B cell (primary cell): ENCODE results near the gene TP63.

Experiments
- EZH2 ChIP-seq: IDR thresholded peaks from 2 replicates; pipeline ENCODE4 v1.6.1; 2012; ENCODE audit warnings: borderline replicate concordance, low read depth, mild to moderate bottlenecking, moderate library complexity, low read length; ENCODE audit not compliant: insufficient read depth, poor library complexity, severe bottlenecking
- TF ChIP-seq, protein P1 (sequence below): fragments of 200-600 bp; IDR thresholded peaks from one replicate; pipeline ENCODE4 v1.8.0; 2022; ENCODE audit warnings: antibody characterized with exemption, mild to moderate bottlenecking

DNA sequence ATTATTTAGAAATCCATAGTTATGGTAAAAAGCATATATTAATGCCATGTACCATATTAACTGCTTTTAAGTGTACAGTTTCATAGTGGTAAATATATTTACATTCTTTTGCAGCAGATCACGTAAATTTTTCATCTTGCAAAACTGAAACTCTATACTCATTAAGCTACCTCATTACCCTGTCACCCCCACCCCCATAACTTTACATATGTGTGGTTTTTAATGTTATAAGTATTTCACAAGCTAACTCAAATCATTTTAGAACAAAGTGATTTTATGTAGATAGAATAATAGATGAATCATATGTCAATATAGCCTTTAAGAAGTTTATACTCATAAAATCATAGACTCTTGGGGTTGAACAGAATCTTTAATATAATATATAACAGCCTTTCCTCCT is 7.1 kb upstream of the TP63 start:
- TF ChIP-seq, protein P1, sequence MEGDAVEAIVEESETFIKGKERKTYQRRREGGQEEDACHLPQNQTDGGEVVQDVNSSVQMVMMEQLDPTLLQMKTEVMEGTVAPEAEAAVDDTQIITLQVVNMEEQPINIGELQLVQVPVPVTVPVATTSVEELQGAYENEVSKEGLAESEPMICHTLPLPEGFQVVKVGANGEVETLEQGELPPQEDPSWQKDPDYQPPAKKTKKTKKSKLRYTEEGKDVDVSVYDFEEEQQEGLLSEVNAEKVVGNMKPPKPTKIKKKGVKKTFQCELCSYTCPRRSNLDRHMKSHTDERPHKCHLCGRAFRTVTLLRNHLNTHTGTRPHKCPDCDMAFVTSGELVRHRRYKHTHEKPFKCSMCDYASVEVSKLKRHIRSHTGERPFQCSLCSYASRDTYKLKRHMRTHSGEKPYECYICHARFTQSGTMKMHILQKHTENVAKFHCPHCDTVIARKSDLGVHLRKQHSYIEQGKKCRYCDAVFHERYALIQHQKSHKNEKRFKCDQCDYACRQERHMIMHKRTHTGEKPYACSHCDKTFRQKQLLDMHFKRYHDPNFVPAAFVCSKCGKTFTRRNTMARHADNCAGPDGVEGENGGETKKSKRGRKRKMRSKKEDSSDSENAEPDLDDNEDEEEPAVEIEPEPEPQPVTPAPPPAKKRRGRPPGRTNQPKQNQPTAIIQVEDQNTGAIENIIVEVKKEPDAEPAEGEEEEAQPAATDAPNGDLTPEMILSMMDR = no peak
- TF ChIP-seq EZH2 = no peak
